Glomerular visceral epithelial cell (primary cell): Measurements from ENCODE around the gene FAM241B.

Source experiments
- DNase-seq: peaks from one replicate; pipeline ENCODE4 v3.0.0-alpha.2; 2016; ENCODE audit errors: extremely low spot score

Gene FAM241B

DNA sequence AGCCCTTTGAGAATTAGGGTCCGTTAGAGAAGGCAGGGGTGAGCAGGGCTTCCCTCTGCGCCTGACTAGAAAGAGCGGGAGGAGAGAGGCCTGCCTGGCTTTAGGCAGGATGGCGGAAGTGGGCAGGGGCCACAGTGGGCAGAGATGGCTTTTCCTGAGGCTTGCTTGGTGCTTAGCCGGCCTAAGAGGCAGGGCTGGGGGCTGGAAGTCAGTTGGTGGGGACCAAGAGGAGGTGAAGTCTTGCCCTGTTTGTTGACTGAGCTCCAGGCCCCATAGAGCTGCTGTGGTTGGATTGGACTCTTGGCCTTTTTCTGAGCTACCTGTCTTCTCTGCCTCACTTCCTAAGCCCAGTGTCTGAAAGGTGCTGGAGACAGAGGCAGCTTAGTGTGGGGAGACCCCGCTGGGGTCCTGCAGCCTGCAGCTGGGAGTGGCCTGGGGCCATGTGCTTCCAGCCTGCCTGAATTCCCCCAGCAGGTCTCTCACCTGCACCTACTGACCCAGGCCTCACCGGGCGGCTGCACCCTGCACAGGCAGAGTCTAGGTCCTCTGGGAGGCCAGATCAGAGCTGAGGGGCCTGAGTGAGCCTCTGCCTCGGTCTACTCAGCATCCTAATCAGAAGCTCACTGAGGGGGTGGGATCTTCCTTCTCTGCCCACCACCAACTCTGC, 4.8 kb downstream of the FAM241B start:
- no peak for DNase-seq

GRCh38 chr10:69635428-69636272, 5.6 kb downstream of the FAM241B start:
- no peak for DNase-seq

DNA sequence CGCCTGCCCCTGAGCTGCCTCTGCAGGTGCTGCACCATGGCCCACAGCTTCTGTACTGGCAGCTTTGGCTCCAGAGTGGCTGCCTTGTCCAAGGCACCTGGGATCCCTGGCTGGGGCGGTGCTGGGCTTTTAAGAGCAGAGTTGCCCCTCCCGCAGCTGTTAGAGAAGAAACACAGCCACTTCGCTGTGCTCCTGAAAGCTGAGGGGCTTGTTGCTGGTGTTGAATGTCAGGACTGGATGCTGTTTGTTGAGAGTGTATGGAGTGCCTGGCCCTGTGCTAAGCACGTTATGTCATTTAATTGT, 6.2 kb downstream of the FAM241B start:
- DNase-seq: no peak

DNA sequence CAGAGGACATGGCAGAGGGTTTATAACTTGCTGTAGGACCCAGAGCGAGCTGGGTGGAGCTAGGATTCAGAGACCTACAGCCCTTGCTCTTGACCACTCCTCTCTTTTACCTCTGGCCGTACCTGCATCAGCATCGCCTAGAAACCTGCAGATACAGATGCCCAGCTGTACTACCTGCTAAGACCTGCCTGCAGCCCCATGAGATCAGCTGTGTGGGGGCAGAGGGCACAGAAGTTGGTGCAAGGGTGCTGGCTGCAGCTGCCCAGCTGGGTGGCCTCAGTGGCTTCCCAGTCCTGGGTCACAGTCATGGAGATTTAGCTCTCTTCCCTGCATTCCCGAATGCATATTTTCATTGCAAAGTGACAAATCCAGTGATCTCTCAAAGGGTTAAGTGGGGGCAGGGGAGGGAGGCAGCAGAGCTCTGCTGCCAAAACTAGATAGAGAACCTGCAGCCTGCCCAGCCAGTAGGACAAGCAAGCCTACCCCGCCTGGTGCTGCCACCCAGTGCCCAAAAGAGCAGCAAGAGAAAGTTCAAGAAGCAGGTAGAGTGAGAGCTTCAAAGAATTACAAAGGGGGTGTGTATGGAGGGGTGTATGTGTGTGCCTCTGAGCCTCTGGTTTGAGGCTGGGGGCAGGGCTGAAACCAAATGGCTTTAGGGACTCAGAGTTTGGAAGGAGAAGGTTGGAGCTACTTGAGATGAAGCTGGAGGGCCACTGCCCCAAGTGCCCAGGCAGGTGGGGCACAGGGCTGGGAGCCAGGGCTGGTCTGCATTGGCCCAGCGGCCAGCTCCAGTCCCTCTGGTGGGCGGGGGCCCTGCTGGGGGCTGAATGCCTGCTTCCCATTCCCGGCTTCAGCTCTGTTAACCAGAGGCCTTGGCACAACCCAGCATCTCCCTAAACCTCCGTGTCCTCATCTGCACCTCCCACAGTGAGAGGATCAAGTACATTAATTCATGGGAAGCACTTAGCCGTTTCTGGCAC, 6.9 kb downstream of the FAM241B start:
- DNase-seq: peak; percentile 20

GRCh38 chr10:69638642-69639041, 8.6 kb downstream of the FAM241B start:
- no peak for DNase-seq

- DNase-seq: peak; percentile 64
Measured at GRCh38 chr10:69639291-69640195, 9.5 kb downstream of the FAM241B start.

- no peak for DNase-seq
Measured at GRCh38 chr10:69640196-69640980, 10.3 kb downstream of the FAM241B start.

DNA sequence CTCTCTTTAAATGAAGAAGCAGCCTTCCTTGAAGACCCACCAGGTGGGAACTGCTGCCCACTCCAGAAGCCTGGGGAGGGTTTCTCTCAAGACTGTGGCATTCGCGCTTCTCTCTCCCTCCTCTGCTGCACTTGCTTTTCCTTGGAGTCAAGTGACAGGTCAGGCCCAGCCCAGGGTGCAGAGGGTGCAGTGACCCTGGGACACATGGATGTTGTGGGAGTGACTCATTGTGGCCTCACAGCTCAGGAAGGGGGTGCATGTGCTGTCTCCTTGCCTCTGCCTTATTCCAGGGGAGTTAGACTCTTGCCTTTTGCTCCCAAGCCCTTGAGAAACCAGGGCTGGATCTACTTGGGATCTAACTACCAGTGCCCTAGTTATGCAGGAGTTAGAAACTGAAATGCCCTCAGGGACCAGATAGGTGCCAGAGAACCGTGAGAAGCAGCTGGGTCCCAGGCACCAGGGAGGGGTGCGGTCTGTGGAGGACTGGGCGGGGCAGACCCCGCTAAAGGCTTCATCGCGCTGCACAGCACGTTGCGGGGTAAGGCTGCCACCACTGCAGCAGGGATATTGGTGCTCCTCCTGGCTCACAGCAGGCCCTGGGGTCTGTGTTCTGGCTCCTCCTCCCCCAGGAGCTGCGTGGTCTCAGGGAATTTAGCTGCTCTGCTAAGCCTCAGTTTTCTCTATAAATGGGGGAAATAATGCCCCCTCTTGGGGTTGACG, 11.4 kb downstream of the FAM241B start:
- DNase-seq: peak; percentile 18

DNA sequence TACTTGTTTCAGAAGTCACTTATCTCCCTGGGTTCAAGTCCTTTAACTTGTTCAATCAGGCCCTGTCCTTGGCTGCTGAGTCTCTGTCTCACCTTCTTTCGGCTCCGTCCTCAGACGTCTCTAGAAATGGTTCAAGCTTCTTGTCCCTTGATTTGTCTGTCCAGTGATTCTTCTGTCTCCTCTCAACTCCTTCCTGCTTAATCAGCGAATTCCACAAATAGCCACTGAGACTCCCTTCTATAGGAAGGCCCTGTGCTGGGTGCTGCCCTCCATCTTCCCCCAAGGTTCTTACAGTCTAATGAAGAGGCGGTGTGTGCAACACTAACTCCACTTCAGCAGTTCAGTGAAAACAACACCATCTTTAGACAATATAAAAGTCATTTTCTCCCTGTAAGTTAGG, 12.7 kb downstream of the FAM241B start:
- no peak for DNase-seq

GRCh38 chr10:69643779-69644657, 14.0 kb downstream of the FAM241B start:
- DNase-seq: no peak

DNA sequence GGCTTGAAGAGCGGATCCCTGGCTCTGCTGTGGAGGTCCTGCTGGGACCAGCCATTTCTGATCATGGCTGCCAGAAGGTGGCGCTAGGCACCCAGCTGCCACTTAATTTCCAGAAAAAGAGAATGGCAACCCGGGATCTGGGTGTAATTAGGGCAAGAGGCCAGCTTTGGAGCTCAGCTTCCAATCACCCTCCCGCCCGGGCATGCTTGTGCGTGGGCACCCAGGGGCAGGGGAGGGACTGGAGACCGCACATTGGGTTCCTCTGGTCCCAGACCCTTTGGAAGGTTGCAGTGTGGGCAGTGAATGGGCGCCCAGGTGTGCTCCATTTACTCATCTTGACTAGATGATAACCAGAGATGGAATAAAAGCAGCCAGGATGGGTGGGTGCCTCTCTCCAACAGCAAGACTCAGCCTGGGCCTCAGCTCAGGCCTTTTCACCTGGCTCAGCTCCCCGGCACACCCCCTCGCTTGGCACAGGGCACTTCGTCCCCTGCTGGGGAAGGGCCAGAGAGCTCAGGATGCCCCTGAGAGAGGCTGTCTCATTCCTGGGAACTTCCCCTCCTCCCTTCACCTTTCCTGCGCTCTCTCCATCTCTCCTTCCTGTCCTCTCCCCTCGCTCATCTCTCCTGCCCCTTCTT, 14.7 kb downstream of the FAM241B start:
- DNase-seq: peak; percentile 67

GRCh38 chr10:69645296-69646184, 15.5 kb downstream of the FAM241B start:
- no peak for DNase-seq

- no peak for DNase-seq
Measured at GRCh38 chr10:69646185-69647060, 16.4 kb downstream of the FAM241B start.

GRCh38 chr10:69647126-69647525, 17.1 kb downstream of the FAM241B start:
- DNase-seq: no peak

DNA sequence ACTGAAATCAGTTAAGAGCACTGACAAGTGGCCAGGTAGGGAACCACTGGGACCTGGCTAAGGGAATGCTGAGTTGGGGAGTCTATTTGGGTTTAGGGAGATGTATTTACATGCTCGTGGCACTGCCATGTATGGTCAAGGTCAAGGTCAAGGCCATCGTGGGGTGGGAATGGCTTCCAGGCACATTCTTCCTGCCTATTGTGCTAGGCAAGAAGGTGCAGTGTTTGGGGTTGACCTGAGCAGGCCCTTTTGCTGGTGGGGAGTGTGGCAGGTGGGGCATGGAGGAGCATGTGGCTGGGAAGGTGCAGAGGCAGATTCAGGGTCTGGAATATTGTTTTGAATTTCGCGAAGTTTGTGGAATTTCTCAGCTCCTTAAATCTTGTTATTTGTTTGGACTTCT, 17.8 kb downstream of the FAM241B start:
- DNase-seq: no peak

GRCh38 chr10:69648461-69648860, 18.4 kb downstream of the FAM241B start:
- no peak for DNase-seq
